ENCODE data around the gene IL1RAPL2.

IL1RAPL2 gene

GRCh38 chrX:105527759-105528158 lies 961.8 kb downstream of the IL1RAPL2 start:
- Histone ChIP-seq H3K4me1 (ENCODE audit: control insufficient read depth, low read depth, low read length) (peaks cover 14% of the 10 kb centered on the region), H3K4me3 (ENCODE audit: low read length) (no peak overlapping the region), H3K27me3 (ENCODE audit: control insufficient read depth, insufficient read depth, low read length) (no peaks in the 10 kb centered on the region), H3K36me3 (ENCODE audit: control insufficient read depth, low read depth, low read length) (no peaks in the 10 kb centered on the region), H3K9ac (ENCODE audit: low read length) (no peak overlapping the region), H3K27ac (ENCODE audit: low read length) (no peak overlapping the region), H3K9me3 (ENCODE audit: control insufficient read depth, low read depth, low read length) (peaks cover 4% of the 10 kb centered on the region)

DNA sequence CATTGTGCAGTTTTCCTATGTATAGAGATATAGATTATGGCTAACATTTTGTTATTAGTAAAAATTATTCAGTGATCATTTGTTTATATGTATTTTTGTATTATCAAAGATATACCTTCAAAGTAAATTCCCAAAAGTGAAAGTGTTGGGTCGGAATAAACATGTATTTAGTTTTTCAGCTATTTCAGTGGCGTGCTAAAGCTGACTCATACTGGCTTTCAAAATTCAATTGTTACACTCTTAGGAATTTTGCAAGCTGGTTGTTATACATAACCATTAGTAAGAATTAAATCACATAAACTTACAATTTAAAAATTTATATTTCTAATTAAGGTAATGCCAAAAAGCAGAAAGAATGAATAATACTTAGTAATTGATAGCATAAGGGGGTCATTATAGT lies 968.0 kb downstream of the IL1RAPL2 start:
- no peak overlapping the region for H3K27ac ChIP-seq (ENCODE audit: low read length)
- H3K36me3 ChIP-seq (ENCODE audit: control insufficient read depth, low read depth, low read length): no peaks in the 10 kb centered on the region
- no peaks in the 10 kb centered on the region for H3K27me3 ChIP-seq (ENCODE audit: control insufficient read depth, insufficient read depth, low read length)
- no peak overlapping the region for H3K9ac ChIP-seq (ENCODE audit: low read length)
- no peak overlapping the region for H3K4me3 ChIP-seq (ENCODE audit: low read length)
- peaks cover 4% of the 10 kb centered on the region for H3K9me3 ChIP-seq (ENCODE audit: control insufficient read depth, low read depth, low read length)
- no peaks in the 10 kb centered on the region for H3K4me1 ChIP-seq (ENCODE audit: control insufficient read depth, low read depth, low read length)

- Histone ChIP-seq H3K27ac (ENCODE audit: low read length) (no peak overlapping the region), H3K4me1 (ENCODE audit: control insufficient read depth, low read depth, low read length) (peaks cover 46% of the 10 kb centered on the region), H3K9ac (ENCODE audit: low read length) (no peak overlapping the region), H3K36me3 (ENCODE audit: control insufficient read depth, low read depth, low read length) (no peaks in the 10 kb centered on the region), H3K4me3 (ENCODE audit: low read length) (no peak overlapping the region), H3K27me3 (ENCODE audit: control insufficient read depth, insufficient read depth, low read length) (no peaks in the 10 kb centered on the region), H3K9me3 (ENCODE audit: control insufficient read depth, low read depth, low read length) (no peaks in the 10 kb centered on the region)
These were observed 977.3 kb downstream of the IL1RAPL2 start for GRCh38 chrX:105543283-105543682.

GRCh38 chrX:105550043-105550663 lies 984.2 kb downstream of the IL1RAPL2 start:
- Histone ChIP-seq H3K27ac (ENCODE audit: low read length) (no peak overlapping the region), H3K36me3 (ENCODE audit: control insufficient read depth, low read depth, low read length) (no peaks in the 10 kb centered on the region), H3K9ac (ENCODE audit: low read length) (no peak overlapping the region), H3K4me1 (ENCODE audit: control insufficient read depth, low read depth, low read length) (peaks cover 15% of the 10 kb centered on the region), H3K9me3 (ENCODE audit: control insufficient read depth, low read depth, low read length) (no peaks in the 10 kb centered on the region), H3K4me3 (ENCODE audit: low read length) (no peak overlapping the region), H3K27me3 (ENCODE audit: control insufficient read depth, insufficient read depth, low read length) (no peaks in the 10 kb centered on the region)

DNA sequence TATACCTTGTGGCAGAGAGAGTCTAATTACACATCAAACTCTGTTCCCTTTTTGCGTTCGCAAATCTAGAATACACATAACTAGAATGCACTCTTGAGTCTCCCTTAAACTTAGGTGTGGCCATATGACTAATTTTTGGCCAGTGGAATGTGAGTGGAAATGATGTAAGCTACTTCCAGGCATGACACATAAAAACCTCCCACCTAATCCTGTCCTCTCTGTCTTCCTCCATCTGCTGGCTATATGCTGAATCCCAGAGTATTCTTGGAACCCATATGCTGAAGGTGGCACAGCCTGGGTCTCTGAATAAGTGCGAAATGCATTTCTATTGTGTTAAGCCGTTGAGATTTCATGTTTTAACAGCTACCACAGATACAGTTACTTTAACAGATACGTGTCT lies 986.4 kb downstream of the IL1RAPL2 start:
- H3K36me3 ChIP-seq (ENCODE audit: control insufficient read depth, low read depth, low read length): no peaks in the 10 kb centered on the region
- H3K27ac ChIP-seq (ENCODE audit: low read length): no peak overlapping the region
- no peaks in the 10 kb centered on the region for H3K9me3 ChIP-seq (ENCODE audit: control insufficient read depth, low read depth, low read length)
- no peak overlapping the region for H3K9ac ChIP-seq (ENCODE audit: low read length)
- no peaks in the 10 kb centered on the region for H3K27me3 ChIP-seq (ENCODE audit: control insufficient read depth, insufficient read depth, low read length)
- H3K4me1 ChIP-seq (ENCODE audit: control insufficient read depth, low read depth, low read length): no peaks in the 10 kb centered on the region
- H3K4me3 ChIP-seq (ENCODE audit: low read length): no peak overlapping the region

GRCh38 chrX:105553118-105553517 lies 987.1 kb downstream of the IL1RAPL2 start:
- Histone ChIP-seq H3K4me3 (ENCODE audit: low read length) (no peak overlapping the region), H3K27ac (ENCODE audit: low read length) (no peak overlapping the region), H3K36me3 (ENCODE audit: control insufficient read depth, low read depth, low read length) (no peaks in the 10 kb centered on the region), H3K9ac (ENCODE audit: low read length) (no peak overlapping the region), H3K27me3 (ENCODE audit: control insufficient read depth, insufficient read depth, low read length) (no peaks in the 10 kb centered on the region), H3K4me1 (ENCODE audit: control insufficient read depth, low read depth, low read length) (no peaks in the 10 kb centered on the region), H3K9me3 (ENCODE audit: control insufficient read depth, low read depth, low read length) (no peaks in the 10 kb centered on the region)

DNA sequence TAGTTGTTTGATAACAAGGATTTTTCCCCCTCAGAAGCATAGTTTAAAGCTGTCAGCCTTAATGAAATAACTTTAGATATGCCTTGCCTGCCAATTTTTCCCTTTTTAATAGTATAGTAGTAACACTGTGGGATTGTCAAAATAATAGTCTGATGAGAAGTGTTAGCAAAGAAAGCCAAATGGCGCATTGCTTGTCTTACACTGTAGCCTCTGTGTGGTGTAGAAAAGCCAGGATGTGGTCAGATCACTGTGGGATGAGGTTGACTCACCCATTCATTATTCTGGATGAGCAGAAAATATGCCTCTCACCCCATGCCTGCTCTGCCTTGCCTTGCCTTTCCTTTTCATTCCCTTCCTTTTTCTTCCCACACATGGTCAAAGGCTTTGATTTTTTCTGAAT lies 998.5 kb downstream of the IL1RAPL2 start:
- Histone ChIP-seq H3K36me3 (ENCODE audit: control insufficient read depth, low read depth, low read length) (no peaks in the 10 kb centered on the region), H3K27me3 (ENCODE audit: control insufficient read depth, insufficient read depth, low read length) (no peaks in the 10 kb centered on the region), H3K4me1 (ENCODE audit: control insufficient read depth, low read depth, low read length) (peaks cover 5% of the 10 kb centered on the region), H3K4me3 (ENCODE audit: low read length) (no peak overlapping the region), H3K27ac (ENCODE audit: low read length) (no peak overlapping the region), H3K9me3 (ENCODE audit: control insufficient read depth, low read depth, low read length) (no peaks in the 10 kb centered on the region), H3K9ac (ENCODE audit: low read length) (no peak overlapping the region)

GRCh38 chrX:105565856-105566255 lies 999.9 kb downstream of the IL1RAPL2 start:
- Histone ChIP-seq H3K27ac (ENCODE audit: low read length) (no peak overlapping the region), H3K27me3 (ENCODE audit: control insufficient read depth, insufficient read depth, low read length) (no peaks in the 10 kb centered on the region), H3K36me3 (ENCODE audit: control insufficient read depth, low read depth, low read length) (no peaks in the 10 kb centered on the region), H3K9me3 (ENCODE audit: control insufficient read depth, low read depth, low read length) (no peaks in the 10 kb centered on the region), H3K4me1 (ENCODE audit: control insufficient read depth, low read depth, low read length) (peaks cover 5% of the 10 kb centered on the region), H3K4me3 (ENCODE audit: low read length) (no peak overlapping the region), H3K9ac (ENCODE audit: low read length) (no peak overlapping the region)

GRCh38 chrX:105567082-105567481 lies 1001.1 kb downstream of the IL1RAPL2 start:
- H3K9ac ChIP-seq (ENCODE audit: low read length): no peak overlapping the region
- H3K27ac ChIP-seq (ENCODE audit: low read length): no peak overlapping the region
- H3K27me3 ChIP-seq (ENCODE audit: control insufficient read depth, insufficient read depth, low read length): no peaks in the 10 kb centered on the region
- no peaks in the 10 kb centered on the region for H3K9me3 ChIP-seq (ENCODE audit: control insufficient read depth, low read depth, low read length)
- H3K36me3 ChIP-seq (ENCODE audit: control insufficient read depth, low read depth, low read length): no peaks in the 10 kb centered on the region
- peaks cover 5% of the 10 kb centered on the region for H3K4me1 ChIP-seq (ENCODE audit: control insufficient read depth, low read depth, low read length)
- no peak overlapping the region for H3K4me3 ChIP-seq (ENCODE audit: low read length)

- H3K36me3 ChIP-seq (ENCODE audit: control insufficient read depth, low read depth, low read length): no peaks in the 10 kb centered on the region
- H3K4me1 ChIP-seq (ENCODE audit: control insufficient read depth, low read depth, low read length): no peaks in the 10 kb centered on the region
- no peak overlapping the region for H3K27ac ChIP-seq (ENCODE audit: low read length)
- no peaks in the 10 kb centered on the region for H3K9me3 ChIP-seq (ENCODE audit: control insufficient read depth, low read depth, low read length)
- H3K27me3 ChIP-seq (ENCODE audit: control insufficient read depth, insufficient read depth, low read length): no peaks in the 10 kb centered on the region
- no peak overlapping the region for H3K9ac ChIP-seq (ENCODE audit: low read length)
- H3K4me3 ChIP-seq (ENCODE audit: low read length): no peak overlapping the region
These were observed 1042.7 kb downstream of the IL1RAPL2 start for GRCh38 chrX:105608745-105609144.

DNA sequence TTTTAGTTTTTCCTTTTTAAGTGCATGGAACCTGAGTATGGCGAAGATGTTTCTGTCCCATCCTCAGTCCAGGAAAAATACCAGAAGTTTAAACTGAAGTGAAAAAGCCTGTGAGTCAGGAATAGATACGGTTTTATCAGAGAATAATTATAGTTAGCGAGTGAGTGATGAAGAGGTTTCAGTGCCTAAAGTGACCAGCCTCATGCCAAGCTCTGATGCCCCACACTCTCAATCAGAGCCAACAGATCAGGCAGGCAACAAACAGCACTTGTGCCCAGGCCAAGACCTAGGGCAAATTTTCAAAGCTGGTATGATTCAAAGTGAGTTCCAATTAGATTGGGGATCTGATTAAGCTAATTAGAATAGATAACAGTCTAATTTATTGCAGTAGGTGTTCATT lies 1043.5 kb downstream of the IL1RAPL2 start:
- Histone ChIP-seq H3K9me3 (ENCODE audit: control insufficient read depth, low read depth, low read length) (no peaks in the 10 kb centered on the region), H3K36me3 (ENCODE audit: control insufficient read depth, low read depth, low read length) (no peaks in the 10 kb centered on the region), H3K4me3 (ENCODE audit: low read length) (no peak overlapping the region), H3K4me1 (ENCODE audit: control insufficient read depth, low read depth, low read length) (no peaks in the 10 kb centered on the region), H3K27ac (ENCODE audit: low read length) (no peak overlapping the region), H3K27me3 (ENCODE audit: control insufficient read depth, insufficient read depth, low read length) (no peaks in the 10 kb centered on the region), H3K9ac (ENCODE audit: low read length) (no peak overlapping the region)

DNA sequence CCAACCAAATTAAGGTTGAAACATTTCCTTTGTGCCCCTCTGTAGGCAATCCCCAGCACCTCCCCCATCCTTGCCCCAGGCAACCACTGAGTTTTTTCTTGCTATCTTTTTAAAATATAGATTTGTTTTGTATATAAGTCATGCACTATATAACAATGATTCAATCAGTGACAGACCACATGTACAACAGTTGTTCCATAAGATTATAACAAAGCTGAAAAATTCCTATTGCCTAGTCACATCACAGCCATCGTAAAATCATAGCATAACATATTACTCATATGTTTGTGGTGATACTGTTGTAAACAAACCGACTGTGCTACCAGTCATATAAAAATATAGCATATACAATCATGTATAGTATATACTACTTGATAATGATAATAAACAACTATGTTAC lies 1044.4 kb downstream of the IL1RAPL2 start:
- H3K4me1 ChIP-seq (ENCODE audit: control insufficient read depth, low read depth, low read length): no peaks in the 10 kb centered on the region
- H3K36me3 ChIP-seq (ENCODE audit: control insufficient read depth, low read depth, low read length): no peaks in the 10 kb centered on the region
- H3K9ac ChIP-seq (ENCODE audit: low read length): no peak overlapping the region
- H3K9me3 ChIP-seq (ENCODE audit: control insufficient read depth, low read depth, low read length): no peaks in the 10 kb centered on the region
- H3K27ac ChIP-seq (ENCODE audit: low read length): no peak overlapping the region
- no peak overlapping the region for H3K4me3 ChIP-seq (ENCODE audit: low read length)
- H3K27me3 ChIP-seq (ENCODE audit: control insufficient read depth, insufficient read depth, low read length): no peaks in the 10 kb centered on the region
